Astrocyte (in vitro differentiated cells and primary cell): ENCODE results near the gene SLC12A2. TPM values are rescaled to one million over a fixed set of nuclear protein-coding genes. Genes with fewer than 3 reads are reported as not detected.
A peak's percentile ranks its signal among the peaks of the same experiment; 100 is the strongest.

Experiments
- DNase-seq: peaks from one replicate; pipeline ENCODE4 v3.0.0-alpha.2; 2010; ENCODE audit warnings: low read depth
- FAIRE-seq: peaks from 2 replicates; lab custom pipeline; 2011; peaks lifted over from hg19 to GRCh38; lab: Jason Lieb, UNC
- H2AFZ ChIP-seq: 2 replicates; pipeline ENCODE4 v1.6.0; 2012; ENCODE audit warnings: low read depth, low read length, inconsistent platforms
- H3K27ac ChIP-seq: 2 replicates; pipeline ENCODE4 v1.5.1; 2011; ENCODE audit warnings: low read depth, low read length, inconsistent platforms
- H3K27me3 ChIP-seq: 2 replicates; pipeline ENCODE4 v1.6.0; 2011; ENCODE audit warnings: low read length, inconsistent platforms; ENCODE audit not compliant: insufficient read depth
- H3K36me3 ChIP-seq: 2 replicates; pipeline ENCODE4 v1.5.1; 2011; ENCODE audit warnings: low read length, inconsistent platforms; ENCODE audit not compliant: insufficient read depth
- H3K4me1 ChIP-seq: 2 replicates; pipeline ENCODE4 v1.5.1; 2011; ENCODE audit warnings: low read length, inconsistent platforms; ENCODE audit not compliant: insufficient read depth
- H3K4me2 ChIP-seq: 2 replicates; pipeline ENCODE4 v1.6.0; 2012; ENCODE audit warnings: low read length, inconsistent platforms
- H3K4me3 ChIP-seq: 2 replicates; pipeline ENCODE4 v1.5.1; 2011; ENCODE audit warnings: low read depth, mild to moderate bottlenecking, low read length, inconsistent platforms; ENCODE audit not compliant: insufficient read depth
- H3K79me2 ChIP-seq: 2 replicates; pipeline ENCODE4 v1.6.0; 2012; ENCODE audit warnings: mild to moderate bottlenecking, low read length, inconsistent platforms; ENCODE audit not compliant: insufficient read depth
- H3K9ac ChIP-seq: 2 replicates; pipeline ENCODE4 v1.6.0; 2012; ENCODE audit warnings: mild to moderate bottlenecking, low read length, inconsistent platforms
- H3K9me3 ChIP-seq: 2 replicates; pipeline ENCODE4 v1.5.1; 2012; ENCODE audit warnings: low read depth, mild to moderate bottlenecking, low read length, inconsistent platforms; ENCODE audit not compliant: insufficient read depth
- H4K20me1 ChIP-seq: 2 replicates; pipeline ENCODE4 v1.6.0; 2012; ENCODE audit warnings: low read length, inconsistent platforms; ENCODE audit not compliant: insufficient read depth
- H3K27ac Mint-ChIP-seq: one replicate; pipeline ENCODE4 v1.8.0; 2021; ENCODE audit warnings: mild to moderate bottlenecking, mixed read lengths; ENCODE audit not compliant: unreplicated experiment
- H3K27me3 Mint-ChIP-seq: one replicate; pipeline ENCODE4 v1.8.0; 2021; ENCODE audit warnings: low read depth, mixed read lengths; ENCODE audit not compliant: unreplicated experiment
- H3K36me3 Mint-ChIP-seq: one replicate; pipeline ENCODE4 v1.8.0; 2021; ENCODE audit warnings: low read depth, mixed read lengths; ENCODE audit not compliant: unreplicated experiment
- H3K4me1 Mint-ChIP-seq: one replicate; pipeline ENCODE4 v1.8.0; 2021; ENCODE audit warnings: low read depth, mixed read lengths; ENCODE audit not compliant: unreplicated experiment
- H3K4me3 Mint-ChIP-seq: one replicate; pipeline ENCODE4 v1.8.0; 2021; ENCODE audit warnings: mild to moderate bottlenecking, moderate library complexity, mixed read lengths; ENCODE audit not compliant: unreplicated experiment
- H3K9me3 Mint-ChIP-seq: one replicate; pipeline ENCODE4 v1.8.0; 2021; ENCODE audit warnings: mild to moderate bottlenecking, mixed read lengths; ENCODE audit not compliant: unreplicated experiment
- EZH2 ChIP-seq: IDR thresholded peaks from 2 replicates; pipeline ENCODE4 v1.6.1; 2012; ENCODE audit warnings: mild to moderate bottlenecking, low read length, inconsistent platforms; ENCODE audit not compliant: insufficient read depth
- total RNA-seq: library from RNA; stranded (reverse); gene quantifications from 2 replicates; pipeline ENCODE4 v1.2.1, GENCODE V29; 2021
- TF ChIP-seq, protein P1 (sequence below): IDR thresholded peaks from 2 replicates; pipeline ENCODE4 v1.5.1; 2011; ENCODE audit warnings: low read depth, mild to moderate bottlenecking, inconsistent platforms, low read length, moderate library complexity; ENCODE audit not compliant: insufficient read depth

Gene SLC12A2
- total RNA-seq, 1 donor from 2014 or later, result 20.3 TPM

DNA sequence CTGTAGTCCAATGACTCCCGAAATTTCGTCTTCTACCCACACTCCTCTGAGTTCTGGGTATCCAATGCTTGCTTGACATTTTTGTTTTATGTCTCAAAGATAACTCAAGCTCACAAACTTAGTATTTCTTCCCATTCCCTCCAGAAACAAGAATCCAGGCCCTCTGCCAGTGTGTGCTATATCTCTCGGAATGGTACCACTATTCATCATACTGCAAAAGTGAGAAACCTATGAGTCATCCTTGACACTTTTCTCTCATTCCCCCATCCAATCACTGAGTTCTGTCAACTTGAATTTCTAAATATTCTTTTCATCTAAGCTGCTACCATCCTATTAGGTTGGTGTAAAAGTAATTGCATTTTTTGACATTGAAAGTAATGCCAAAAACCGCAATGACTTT is 9.8 kb downstream of the SLC12A2 start:
- Histone ChIP-seq H3K27ac (no peak overlapping the region), H3K4me1 (no peaks in the 10 kb centered on the region), H3K27me3 (no peaks in the 10 kb centered on the region), H3K4me2 (no peak overlapping the region), H2AFZ (no peak overlapping the region), H3K4me3 (no peak overlapping the region), H3K9me3 (no peaks in the 10 kb centered on the region), H4K20me1 (peaks cover 28% of the 10 kb centered on the region), H3K36me3 (no peaks in the 10 kb centered on the region), H3K9ac (no peak overlapping the region), H3K79me2 (peaks cover 80% of the 10 kb centered on the region)
- FAIRE-seq, result no peak
- Mint-ChIP-seq H3K9me3 (peaks cover 7% of the 10 kb centered on the region), H3K4me3 (no peak overlapping the region), H3K36me3 (no peaks in the 10 kb centered on the region), H3K27me3 (no peaks in the 10 kb centered on the region), H3K4me1 (peaks cover 3% of the 10 kb centered on the region), H3K27ac (no peak overlapping the region)
- TF ChIP-seq, protein P1, sequence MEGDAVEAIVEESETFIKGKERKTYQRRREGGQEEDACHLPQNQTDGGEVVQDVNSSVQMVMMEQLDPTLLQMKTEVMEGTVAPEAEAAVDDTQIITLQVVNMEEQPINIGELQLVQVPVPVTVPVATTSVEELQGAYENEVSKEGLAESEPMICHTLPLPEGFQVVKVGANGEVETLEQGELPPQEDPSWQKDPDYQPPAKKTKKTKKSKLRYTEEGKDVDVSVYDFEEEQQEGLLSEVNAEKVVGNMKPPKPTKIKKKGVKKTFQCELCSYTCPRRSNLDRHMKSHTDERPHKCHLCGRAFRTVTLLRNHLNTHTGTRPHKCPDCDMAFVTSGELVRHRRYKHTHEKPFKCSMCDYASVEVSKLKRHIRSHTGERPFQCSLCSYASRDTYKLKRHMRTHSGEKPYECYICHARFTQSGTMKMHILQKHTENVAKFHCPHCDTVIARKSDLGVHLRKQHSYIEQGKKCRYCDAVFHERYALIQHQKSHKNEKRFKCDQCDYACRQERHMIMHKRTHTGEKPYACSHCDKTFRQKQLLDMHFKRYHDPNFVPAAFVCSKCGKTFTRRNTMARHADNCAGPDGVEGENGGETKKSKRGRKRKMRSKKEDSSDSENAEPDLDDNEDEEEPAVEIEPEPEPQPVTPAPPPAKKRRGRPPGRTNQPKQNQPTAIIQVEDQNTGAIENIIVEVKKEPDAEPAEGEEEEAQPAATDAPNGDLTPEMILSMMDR, result no peak
- no peak for TF ChIP-seq EZH2
- peak; percentile 63 for DNase-seq

DNA sequence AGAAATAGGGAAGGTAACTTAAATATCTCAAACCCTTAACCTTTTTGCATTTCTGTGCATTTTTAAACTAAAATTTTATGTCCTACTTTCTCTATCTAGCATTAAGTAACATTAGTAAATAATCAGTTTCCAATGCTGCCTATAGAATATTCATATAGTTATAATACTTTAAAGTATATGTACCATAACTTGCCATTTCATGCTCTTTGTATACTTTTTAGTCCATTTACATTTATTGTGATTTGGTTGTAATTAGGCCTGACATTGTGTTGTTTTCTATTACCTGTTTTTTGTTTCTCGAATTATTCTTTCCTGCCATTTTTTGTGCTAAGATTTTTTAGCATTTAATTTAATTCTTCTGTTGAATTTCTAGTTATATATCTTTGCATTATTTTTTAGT is 13.7 kb downstream of the SLC12A2 start:
- Mint-ChIP-seq H3K36me3 (peaks cover 5% of the 10 kb centered on the region), H3K27me3 (no peaks in the 10 kb centered on the region), H3K27ac (no peak overlapping the region), H3K4me3 (no peak overlapping the region), H3K9me3 (peaks cover 13% of the 10 kb centered on the region), H3K4me1 (peaks cover 3% of the 10 kb centered on the region)
- no peak for TF ChIP-seq EZH2
- TF ChIP-seq, protein P1, result no peak
- H4K20me1 ChIP-seq, result peaks cover 14% of the 10 kb centered on the region
- H3K4me3 ChIP-seq, result no peak overlapping the region
- H3K27me3 ChIP-seq, result no peaks in the 10 kb centered on the region
- H3K9ac ChIP-seq, result no peak overlapping the region
- peaks cover 71% of the 10 kb centered on the region for H3K79me2 ChIP-seq
- no peaks in the 10 kb centered on the region for H3K9me3 ChIP-seq
- DNase-seq, result no peak
- H2AFZ ChIP-seq, result no peak overlapping the region
- H3K4me2 ChIP-seq, result no peak overlapping the region
- no peaks in the 10 kb centered on the region for H3K36me3 ChIP-seq
- H3K4me1 ChIP-seq, result peaks cover 3% of the 10 kb centered on the region
- no peak for FAIRE-seq
- no peak overlapping the region for H3K27ac ChIP-seq

DNA sequence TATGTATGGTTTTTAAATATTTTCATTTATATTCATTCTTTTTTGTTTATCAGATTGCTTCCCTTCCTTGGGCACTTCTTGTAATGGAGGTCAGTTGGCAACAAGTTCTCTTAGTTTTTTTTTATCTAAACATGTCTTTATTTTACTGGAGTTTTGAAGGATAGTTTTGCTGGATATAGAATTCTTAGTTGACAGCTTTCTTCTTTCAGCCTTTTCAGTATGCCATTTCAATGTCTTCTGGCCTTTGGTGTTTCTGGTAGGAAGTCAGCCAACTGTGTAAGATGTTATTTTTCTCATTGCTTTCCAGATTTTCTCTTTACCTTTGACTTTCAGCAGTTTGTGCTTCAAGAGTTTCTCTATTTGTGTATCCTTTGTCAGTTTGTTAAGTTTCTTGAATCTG is 14.2 kb downstream of the SLC12A2 start:
- Histone ChIP-seq H3K4me2 (no peak overlapping the region), H3K4me3 (no peak overlapping the region), H3K27me3 (no peaks in the 10 kb centered on the region), H3K4me1 (peaks cover 3% of the 10 kb centered on the region), H3K9me3 (no peaks in the 10 kb centered on the region), H3K36me3 (no peaks in the 10 kb centered on the region), H4K20me1 (peaks cover 12% of the 10 kb centered on the region), H3K9ac (no peak overlapping the region), H3K27ac (no peak overlapping the region), H3K79me2 (peaks cover 68% of the 10 kb centered on the region), H2AFZ (no peak overlapping the region)
- TF ChIP-seq EZH2, result no peak
- TF ChIP-seq, protein P1, result no peak
- Mint-ChIP-seq H3K27me3 (no peaks in the 10 kb centered on the region), H3K4me3 (no peak overlapping the region), H3K27ac (no peak overlapping the region), H3K9me3 (peaks cover 13% of the 10 kb centered on the region), H3K4me1 (peaks cover 3% of the 10 kb centered on the region), H3K36me3 (peaks cover 5% of the 10 kb centered on the region)
- FAIRE-seq (peak; percentile 20), DNase-seq (no peak)
